Astrocyte (in vitro differentiated cells and primary cell): ENCODE data around the gene PSMB9. TPM values are rescaled to one million over a fixed set of nuclear protein-coding genes. Genes with fewer than 3 reads are reported as not detected.

Experiments
- DNase-seq: peaks from one replicate; pipeline ENCODE4 v3.0.0-alpha.2; 2010; ENCODE audit warnings: low read depth
- FAIRE-seq: peaks from 2 replicates; lab custom pipeline; 2011; peaks lifted over from hg19 to GRCh38; lab: Jason Lieb, UNC
- H2AFZ ChIP-seq: 2 replicates; pipeline ENCODE4 v1.6.0; 2012; ENCODE audit warnings: low read depth, low read length, inconsistent platforms
- H3K27ac ChIP-seq: 2 replicates; pipeline ENCODE4 v1.5.1; 2011; ENCODE audit warnings: low read depth, low read length, inconsistent platforms
- H3K27me3 ChIP-seq: 2 replicates; pipeline ENCODE4 v1.6.0; 2011; ENCODE audit warnings: low read length, inconsistent platforms; ENCODE audit not compliant: insufficient read depth
- H3K36me3 ChIP-seq: 2 replicates; pipeline ENCODE4 v1.5.1; 2011; ENCODE audit warnings: low read length, inconsistent platforms; ENCODE audit not compliant: insufficient read depth
- H3K4me1 ChIP-seq: 2 replicates; pipeline ENCODE4 v1.5.1; 2011; ENCODE audit warnings: low read length, inconsistent platforms; ENCODE audit not compliant: insufficient read depth
- H3K4me2 ChIP-seq: 2 replicates; pipeline ENCODE4 v1.6.0; 2012; ENCODE audit warnings: low read length, inconsistent platforms
- H3K4me3 ChIP-seq: 2 replicates; pipeline ENCODE4 v1.5.1; 2011; ENCODE audit warnings: low read depth, mild to moderate bottlenecking, low read length, inconsistent platforms; ENCODE audit not compliant: insufficient read depth
- H3K79me2 ChIP-seq: 2 replicates; pipeline ENCODE4 v1.6.0; 2012; ENCODE audit warnings: mild to moderate bottlenecking, low read length, inconsistent platforms; ENCODE audit not compliant: insufficient read depth
- H3K9ac ChIP-seq: 2 replicates; pipeline ENCODE4 v1.6.0; 2012; ENCODE audit warnings: mild to moderate bottlenecking, low read length, inconsistent platforms
- H3K9me3 ChIP-seq: 2 replicates; pipeline ENCODE4 v1.5.1; 2012; ENCODE audit warnings: low read depth, mild to moderate bottlenecking, low read length, inconsistent platforms; ENCODE audit not compliant: insufficient read depth
- H4K20me1 ChIP-seq: 2 replicates; pipeline ENCODE4 v1.6.0; 2012; ENCODE audit warnings: low read length, inconsistent platforms; ENCODE audit not compliant: insufficient read depth
- H3K27ac Mint-ChIP-seq: one replicate; pipeline ENCODE4 v1.8.0; 2021; ENCODE audit warnings: mild to moderate bottlenecking, mixed read lengths; ENCODE audit not compliant: unreplicated experiment
- H3K27me3 Mint-ChIP-seq: one replicate; pipeline ENCODE4 v1.8.0; 2021; ENCODE audit warnings: low read depth, mixed read lengths; ENCODE audit not compliant: unreplicated experiment
- H3K36me3 Mint-ChIP-seq: one replicate; pipeline ENCODE4 v1.8.0; 2021; ENCODE audit warnings: low read depth, mixed read lengths; ENCODE audit not compliant: unreplicated experiment
- H3K4me1 Mint-ChIP-seq: one replicate; pipeline ENCODE4 v1.8.0; 2021; ENCODE audit warnings: low read depth, mixed read lengths; ENCODE audit not compliant: unreplicated experiment
- H3K4me3 Mint-ChIP-seq: one replicate; pipeline ENCODE4 v1.8.0; 2021; ENCODE audit warnings: mild to moderate bottlenecking, moderate library complexity, mixed read lengths; ENCODE audit not compliant: unreplicated experiment
- H3K9me3 Mint-ChIP-seq: one replicate; pipeline ENCODE4 v1.8.0; 2021; ENCODE audit warnings: mild to moderate bottlenecking, mixed read lengths; ENCODE audit not compliant: unreplicated experiment
- EZH2 ChIP-seq: IDR thresholded peaks from 2 replicates; pipeline ENCODE4 v1.6.1; 2012; ENCODE audit warnings: mild to moderate bottlenecking, low read length, inconsistent platforms; ENCODE audit not compliant: insufficient read depth
- total RNA-seq: library from RNA; stranded (reverse); gene quantifications from 2 replicates; pipeline ENCODE4 v1.2.1, GENCODE V29; 2021
- TF ChIP-seq, protein P1 (sequence below): IDR thresholded peaks from 2 replicates; pipeline ENCODE4 v1.5.1; 2011; ENCODE audit warnings: low read depth, mild to moderate bottlenecking, inconsistent platforms, low read length, moderate library complexity; ENCODE audit not compliant: insufficient read depth

The PSMB9 gene
- total RNA-seq, 1 donor from 2014 or later = 34.1 TPM

DNA sequence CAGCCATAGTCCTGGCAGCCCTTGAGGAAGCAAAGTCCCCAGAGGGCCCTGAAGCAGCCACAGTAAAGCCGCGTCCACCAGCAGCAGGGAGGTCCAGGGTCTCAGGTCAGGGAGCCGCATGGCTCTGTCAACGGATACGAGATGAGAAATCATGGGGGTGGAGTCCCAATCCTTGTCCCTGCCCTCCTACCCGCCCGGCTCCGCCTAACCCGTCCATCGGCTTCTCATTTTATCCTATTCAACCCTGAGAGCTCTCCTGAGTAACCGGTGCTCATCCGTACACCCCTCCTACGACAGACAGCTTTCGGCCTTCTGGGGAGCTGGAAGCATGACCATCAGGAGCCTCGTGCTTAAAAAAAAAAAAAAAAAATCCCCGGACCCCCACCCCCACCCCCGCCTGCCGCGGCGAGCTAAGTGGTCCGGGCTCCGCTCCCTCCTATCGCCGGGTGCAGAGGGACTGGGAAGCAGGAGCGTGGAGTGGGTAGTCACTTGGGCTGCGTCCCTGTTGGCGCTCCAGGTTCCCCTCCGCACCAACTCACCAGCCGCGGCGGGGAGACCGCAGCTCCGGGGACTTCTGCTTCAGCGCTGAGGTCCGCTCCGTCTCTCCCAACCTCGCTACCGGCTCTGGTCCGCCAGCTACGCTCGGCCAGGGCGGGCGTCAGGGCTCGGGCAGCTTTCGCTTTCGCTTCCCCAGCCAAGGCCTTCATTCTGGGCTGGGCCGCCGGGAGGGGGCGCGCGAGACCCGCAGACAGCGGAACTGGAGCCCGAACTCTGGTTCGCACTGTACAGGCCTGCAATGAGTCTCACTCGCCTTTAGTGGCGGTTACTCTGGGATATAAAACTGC, 15.7 kb upstream of the PSMB9 start, which contains the start of gene TAP2:
TSS of gene TAP2 (minus strand) at position 626 of the 845 bp plus-strand sequence. CDS start at position 120, 506 bp downstream.
- Mint-ChIP-seq H3K27me3 (peaks cover 10% of the 10 kb centered on the region), H3K36me3 (peaks cover 31% of the 10 kb centered on the region), H3K4me1 (peaks cover 26% of the 10 kb centered on the region), H3K4me3 (peak within 1 kb of the TSS; percentile 87), H3K9me3 (peaks cover 1% of the 10 kb centered on the region), H3K27ac (peak within 1 kb of the TSS; percentile 77)
- TF ChIP-seq, protein P1, sequence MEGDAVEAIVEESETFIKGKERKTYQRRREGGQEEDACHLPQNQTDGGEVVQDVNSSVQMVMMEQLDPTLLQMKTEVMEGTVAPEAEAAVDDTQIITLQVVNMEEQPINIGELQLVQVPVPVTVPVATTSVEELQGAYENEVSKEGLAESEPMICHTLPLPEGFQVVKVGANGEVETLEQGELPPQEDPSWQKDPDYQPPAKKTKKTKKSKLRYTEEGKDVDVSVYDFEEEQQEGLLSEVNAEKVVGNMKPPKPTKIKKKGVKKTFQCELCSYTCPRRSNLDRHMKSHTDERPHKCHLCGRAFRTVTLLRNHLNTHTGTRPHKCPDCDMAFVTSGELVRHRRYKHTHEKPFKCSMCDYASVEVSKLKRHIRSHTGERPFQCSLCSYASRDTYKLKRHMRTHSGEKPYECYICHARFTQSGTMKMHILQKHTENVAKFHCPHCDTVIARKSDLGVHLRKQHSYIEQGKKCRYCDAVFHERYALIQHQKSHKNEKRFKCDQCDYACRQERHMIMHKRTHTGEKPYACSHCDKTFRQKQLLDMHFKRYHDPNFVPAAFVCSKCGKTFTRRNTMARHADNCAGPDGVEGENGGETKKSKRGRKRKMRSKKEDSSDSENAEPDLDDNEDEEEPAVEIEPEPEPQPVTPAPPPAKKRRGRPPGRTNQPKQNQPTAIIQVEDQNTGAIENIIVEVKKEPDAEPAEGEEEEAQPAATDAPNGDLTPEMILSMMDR = peak; percentile 86
- TF ChIP-seq EZH2 = no peak
- H3K36me3 ChIP-seq = no peaks in the 10 kb centered on the region
- peaks cover 8% of the 10 kb centered on the region for H4K20me1 ChIP-seq
- peaks cover 9% of the 10 kb centered on the region for H3K79me2 ChIP-seq
- no peaks in the 10 kb centered on the region for H3K27me3 ChIP-seq
- peak within 1 kb of the TSS; percentile 94 for H2AFZ ChIP-seq
- H3K27ac ChIP-seq = peak within 1 kb of the TSS; percentile 90
- no peak for FAIRE-seq
- DNase-seq = peak; percentile 76
- H3K4me3 ChIP-seq = peak within 1 kb of the TSS; percentile 79
- peak within 1 kb of the TSS; percentile 87 for H3K9ac ChIP-seq
- H3K4me1 ChIP-seq = peaks cover 10% of the 10 kb centered on the region
- no peaks in the 10 kb centered on the region for H3K9me3 ChIP-seq
- peak within 1 kb of the TSS; percentile 95 for H3K4me2 ChIP-seq

DNA sequence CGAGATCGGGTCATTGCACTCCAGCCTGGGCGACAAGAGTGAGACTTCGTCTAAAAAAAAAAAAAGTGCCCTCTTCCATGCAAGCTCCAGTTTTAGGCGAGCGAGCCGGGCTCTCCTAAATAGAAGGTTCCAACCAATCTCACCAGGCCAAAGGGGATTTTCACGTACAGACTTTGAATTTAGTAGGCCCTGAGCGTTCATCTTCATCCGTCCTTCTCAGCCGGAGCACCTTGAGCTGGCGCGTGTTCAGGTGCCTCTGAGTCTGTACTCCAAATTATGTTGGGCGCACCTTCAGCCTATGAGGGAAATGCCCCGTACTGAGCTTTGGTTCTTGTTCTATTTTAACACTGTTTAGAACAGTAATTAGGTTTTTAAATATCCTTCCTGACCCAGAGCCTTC, 14.6 kb upstream of the PSMB9 start:
- FAIRE-seq = no peak
- Mint-ChIP-seq H3K27ac (peak overlapping the region; percentile 77), H3K4me1 (peaks cover 26% of the 10 kb centered on the region), H3K9me3 (peaks cover 1% of the 10 kb centered on the region), H3K27me3 (peaks cover 14% of the 10 kb centered on the region), H3K4me3 (peak overlapping the region; percentile 87), H3K36me3 (peaks cover 22% of the 10 kb centered on the region)
- DNase-seq = no peak
- Histone ChIP-seq H3K27ac (no peak overlapping the region), H3K27me3 (no peaks in the 10 kb centered on the region), H3K4me1 (peaks cover 10% of the 10 kb centered on the region), H3K36me3 (no peaks in the 10 kb centered on the region), H3K9me3 (no peaks in the 10 kb centered on the region), H2AFZ (no peak overlapping the region), H3K9ac (no peak overlapping the region), H3K4me3 (no peak overlapping the region), H3K79me2 (peaks cover 9% of the 10 kb centered on the region), H3K4me2 (no peak overlapping the region), H4K20me1 (peaks cover 8% of the 10 kb centered on the region)
- TF ChIP-seq EZH2 = no peak
- TF ChIP-seq, protein P1 = no peak
